Measurements from ENCODE around the gene SPTBN4.

- TF ChIP-seq CTCF (IDR thresholded peaks at IDR 0.05) (no peak), POLR2AphosphoS5 (IDR thresholded peaks at IDR 0.05) (no peak), EP300 (IDR thresholded peaks at IDR 0.05) (no peak), POLR2A (IDR thresholded peaks at IDR 0.05) (no peak)
Measured at GRCh38 chr19:40580619-40581018, 113.8 kb downstream of the SPTBN4 start.
